Loucy (cell line): Measurements from ENCODE around the gene SYCP2L.

ENCODE experiments used
- EZH2phosphoT487 ChIP-seq: fragments of 200-600 bp; IDR thresholded peaks from 2 replicates; pipeline ENCODE4 v1.6.1; 2018; ENCODE audit warnings: antibody characterized with exemption, mild to moderate bottlenecking, moderate library complexity, borderline replicate concordance
- TF ChIP-seq, protein P1 (sequence below): fragments of 200-600 bp; sonication (generic); conservative IDR thresholded peaks from 2 replicates; pipeline ENCODE4 v1.5.1; 2014; ENCODE audit warnings: mild to moderate bottlenecking, antibody characterized with exemption, low read length

DNA sequence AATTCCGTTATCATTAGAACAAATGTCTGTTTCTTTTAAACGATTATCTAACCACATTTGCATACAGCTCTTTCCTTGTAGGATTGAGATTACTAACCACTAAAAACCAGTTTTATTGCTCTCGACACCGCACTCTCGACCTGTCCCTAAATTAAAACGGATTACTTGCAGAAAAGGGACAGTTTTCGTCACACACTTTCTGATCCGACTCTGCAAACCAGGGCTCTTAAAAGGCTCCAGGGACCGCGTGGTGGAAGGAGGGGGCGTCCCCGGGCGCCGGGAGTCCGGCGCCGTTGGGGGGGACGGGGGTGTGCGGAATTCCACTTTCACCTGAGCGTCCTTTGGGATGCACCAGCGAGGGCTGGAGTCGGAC, 49.2 kb upstream of the SYCP2L start:
- TF ChIP-seq, protein P1, sequence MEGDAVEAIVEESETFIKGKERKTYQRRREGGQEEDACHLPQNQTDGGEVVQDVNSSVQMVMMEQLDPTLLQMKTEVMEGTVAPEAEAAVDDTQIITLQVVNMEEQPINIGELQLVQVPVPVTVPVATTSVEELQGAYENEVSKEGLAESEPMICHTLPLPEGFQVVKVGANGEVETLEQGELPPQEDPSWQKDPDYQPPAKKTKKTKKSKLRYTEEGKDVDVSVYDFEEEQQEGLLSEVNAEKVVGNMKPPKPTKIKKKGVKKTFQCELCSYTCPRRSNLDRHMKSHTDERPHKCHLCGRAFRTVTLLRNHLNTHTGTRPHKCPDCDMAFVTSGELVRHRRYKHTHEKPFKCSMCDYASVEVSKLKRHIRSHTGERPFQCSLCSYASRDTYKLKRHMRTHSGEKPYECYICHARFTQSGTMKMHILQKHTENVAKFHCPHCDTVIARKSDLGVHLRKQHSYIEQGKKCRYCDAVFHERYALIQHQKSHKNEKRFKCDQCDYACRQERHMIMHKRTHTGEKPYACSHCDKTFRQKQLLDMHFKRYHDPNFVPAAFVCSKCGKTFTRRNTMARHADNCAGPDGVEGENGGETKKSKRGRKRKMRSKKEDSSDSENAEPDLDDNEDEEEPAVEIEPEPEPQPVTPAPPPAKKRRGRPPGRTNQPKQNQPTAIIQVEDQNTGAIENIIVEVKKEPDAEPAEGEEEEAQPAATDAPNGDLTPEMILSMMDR, result no peak
- no peak for TF ChIP-seq EZH2phosphoT487
